Endothelial cell of umbilical vein (primary cell): ENCODE data around the gene KCNJ13.

Experiments used
- EZH2 ChIP-seq: IDR thresholded peaks from 2 replicates; pipeline ENCODE4 v1.6.1; 2012; ENCODE audit warnings: borderline replicate concordance, low read depth, mild to moderate bottlenecking, moderate library complexity, low read length, inconsistent platforms; ENCODE audit not compliant: severe bottlenecking
- FOS ChIP-seq: IDR thresholded peaks from 2 replicates; pipeline ENCODE4 v1.6.1; 2011; ENCODE audit warnings: mild to moderate bottlenecking, low read length, moderate library complexity, borderline replicate concordance; ENCODE audit not compliant: insufficient read depth
- GATA2 ChIP-seq: IDR thresholded peaks from 2 replicates; pipeline ENCODE4 v1.7.0; 2011; ENCODE audit warnings: low read depth, mild to moderate bottlenecking, moderate library complexity, mixed read lengths, low read length; ENCODE audit not compliant: insufficient read length, insufficient read depth
- JUN ChIP-seq: IDR thresholded peaks from 2 replicates; pipeline ENCODE4 v1.6.1; 2011; ENCODE audit warnings: borderline replicate concordance, low read depth; ENCODE audit not compliant: insufficient read length, insufficient read depth
- MAX ChIP-seq: IDR thresholded peaks from 2 replicates; pipeline ENCODE4 v1.6.1; 2011; ENCODE audit not compliant: insufficient read depth, insufficient read length
- MYC ChIP-seq: IDR thresholded peaks from one replicate; pipeline ENCODE4 v1.6.1; 2011; ENCODE audit warnings: mild to moderate bottlenecking, low read depth, low read length
- POLR2A ChIP-seq: IDR thresholded peaks from 2 replicates; pipeline ENCODE4 v1.6.1; 2012; ENCODE audit warnings: low read depth, mild to moderate bottlenecking, control low read depth, low read length
- POLR2AphosphoS5 ChIP-seq: IDR thresholded peaks from 2 replicates; pipeline ENCODE4 v1.6.1; 2012; ENCODE audit warnings: low read depth, mild to moderate bottlenecking, control low read depth, low read length, moderate library complexity; ENCODE audit not compliant: insufficient read depth
- TF ChIP-seq, protein P1 (sequence below), 2 donors: IDR thresholded peaks; 1 replicate in 1 of 2; 2 replicates in 1 of 2; pipeline ENCODE4 v1.5.1; 2011; ENCODE audit warnings: low read length in 2 of 2, mild to moderate bottlenecking in 2 of 2, moderate library complexity in 2 of 2, control low read depth in 1 of 2, inconsistent platforms in 1 of 2, low read depth in 1 of 2; ENCODE audit not compliant: insufficient read depth in 1 of 2; ENCODE audit errors: extremely low read depth in 1 of 2

GRCh38 chr2:232771870-232772269, 4.5 kb downstream of the KCNJ13 start:
- TF ChIP-seq POLR2AphosphoS5, result no peak
- no peak for TF ChIP-seq POLR2A
- TF ChIP-seq, protein P1, sequence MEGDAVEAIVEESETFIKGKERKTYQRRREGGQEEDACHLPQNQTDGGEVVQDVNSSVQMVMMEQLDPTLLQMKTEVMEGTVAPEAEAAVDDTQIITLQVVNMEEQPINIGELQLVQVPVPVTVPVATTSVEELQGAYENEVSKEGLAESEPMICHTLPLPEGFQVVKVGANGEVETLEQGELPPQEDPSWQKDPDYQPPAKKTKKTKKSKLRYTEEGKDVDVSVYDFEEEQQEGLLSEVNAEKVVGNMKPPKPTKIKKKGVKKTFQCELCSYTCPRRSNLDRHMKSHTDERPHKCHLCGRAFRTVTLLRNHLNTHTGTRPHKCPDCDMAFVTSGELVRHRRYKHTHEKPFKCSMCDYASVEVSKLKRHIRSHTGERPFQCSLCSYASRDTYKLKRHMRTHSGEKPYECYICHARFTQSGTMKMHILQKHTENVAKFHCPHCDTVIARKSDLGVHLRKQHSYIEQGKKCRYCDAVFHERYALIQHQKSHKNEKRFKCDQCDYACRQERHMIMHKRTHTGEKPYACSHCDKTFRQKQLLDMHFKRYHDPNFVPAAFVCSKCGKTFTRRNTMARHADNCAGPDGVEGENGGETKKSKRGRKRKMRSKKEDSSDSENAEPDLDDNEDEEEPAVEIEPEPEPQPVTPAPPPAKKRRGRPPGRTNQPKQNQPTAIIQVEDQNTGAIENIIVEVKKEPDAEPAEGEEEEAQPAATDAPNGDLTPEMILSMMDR (IDR thresholded peaks at IDR 0.05; ENCODE audit: extremely low read depth in 1 of 2, insufficient read depth in 1 of 2, low read depth in 1 of 2, low read length in 2 of 2), result no peak
- TF ChIP-seq FOS, result no peak
- no peak for TF ChIP-seq EZH2
- TF ChIP-seq GATA2, result no peak
- TF ChIP-seq JUN, result no peak
- no peak for TF ChIP-seq MAX
- no peak for TF ChIP-seq MYC
